Retinal pigment epithelial cell (primary cell): Measurements from ENCODE around the gene KIAA1143.

Experiments
- DNase-seq: peaks from one replicate; pipeline ENCODE4 v3.0.0-alpha.2; 2010; ENCODE audit warnings: low read depth
- H3K4me3 ChIP-seq: 2 replicates; pipeline ENCODE4 v1.5.1; 2011; ENCODE audit warnings: mild to moderate bottlenecking, low read length, control low read depth, moderate library complexity
- CTCF ChIP-seq: conservative IDR thresholded peaks from 2 replicates; pipeline ENCODE4 v1.5.1; 2011; ENCODE audit warnings: low read depth, low read length, control low read depth, inconsistent platforms

KIAA1143 gene

DNA sequence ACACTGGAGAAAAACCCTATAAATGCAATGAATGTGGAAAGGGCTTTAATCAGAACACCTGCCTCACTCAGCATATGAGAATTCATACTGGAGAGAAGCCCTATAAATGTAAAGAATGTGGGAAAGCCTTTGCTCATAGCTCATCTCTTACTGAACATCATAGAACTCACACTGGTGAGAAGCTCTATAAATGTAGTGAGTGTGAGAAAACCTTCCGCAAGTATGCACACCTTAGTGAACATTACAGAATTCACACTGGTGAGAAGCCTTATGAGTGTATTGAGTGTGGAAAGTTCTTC, 39.4 kb downstream of the KIAA1143 start:
- no peak for DNase-seq
- no peak for TF ChIP-seq CTCF
- H3K4me3 ChIP-seq = no peak overlapping the region

GRCh38 chr3:44721231-44722102, 40.0 kb downstream of the KIAA1143 start:
- H3K4me3 ChIP-seq = no peak overlapping the region
- no peak for DNase-seq

DNA sequence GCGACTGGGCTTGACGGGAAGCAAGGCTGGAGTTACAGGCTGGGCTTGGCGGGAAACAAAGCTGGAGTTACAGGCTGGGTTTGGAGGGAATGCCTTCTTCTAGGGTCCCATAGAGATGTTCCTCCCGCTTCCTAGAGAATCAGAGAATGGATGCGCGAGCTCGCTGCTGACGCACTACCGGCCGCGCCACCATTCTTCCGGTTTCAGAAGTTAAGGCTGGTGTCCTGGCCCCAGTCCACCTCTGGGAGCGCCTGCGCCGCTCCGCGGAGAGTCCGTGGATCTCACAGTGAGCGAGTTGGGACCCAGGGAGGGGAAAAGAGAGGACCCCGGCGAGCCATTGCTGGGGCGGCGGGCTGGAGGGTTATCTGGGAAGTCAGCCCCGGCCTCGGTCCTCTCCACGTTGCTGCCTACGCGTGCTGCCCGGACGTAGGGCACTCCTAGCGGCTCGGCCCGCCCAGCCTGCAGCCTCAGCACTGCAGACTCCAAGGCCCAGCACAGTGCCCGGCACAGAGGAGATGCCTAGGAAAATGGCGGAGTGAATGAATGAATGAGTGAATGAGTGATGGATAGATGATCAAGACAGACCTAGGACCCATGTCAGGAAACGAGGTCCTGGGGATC, 48.9 kb downstream of the KIAA1143 start, which contains the start of gene ZNF502:
ZNF502 (plus strand) TSS at position 206 of the 621 bp plus-strand sequence. CDS start 7,602 bp downstream, outside the sequence.
- peak; percentile 46 for TF ChIP-seq CTCF
- peak; percentile 66 for DNase-seq
- H3K4me3 ChIP-seq = peak within 1 kb of the TSS; percentile 90

More at GRCh38 chr3:44721231-44722102, 40.0 kb downstream of the KIAA1143 start:
- TF ChIP-seq CTCF = no peak
